SK-N-SH (cell line): ENCODE measurements around the gene GALNT17. TPM values are rescaled to one million over a fixed set of nuclear protein-coding genes. Genes with fewer than 3 reads are reported as not detected.

Experiments
- CTCF ChIA-PET: fragments of 300-600, 350-600 bp; formaldehyde crosslinking; extraction: SDS; loops from one replicate; lab custom pipeline; 2021; lab: Yijun Ruan, JAX
- POLR2A ChIA-PET: fragments of 350-600 bp; sonication (Branson Sonifier 250); formaldehyde crosslinking; extraction: SDS; loops from one replicate; lab custom pipeline; 2020; ENCODE audit warnings: antibody characterized with exemption, inconsistent platforms; lab: Yijun Ruan, JAX
- DNase-seq: peaks from one replicate; pipeline ENCODE4 v3.0.0; 2012
- H2AFZ ChIP-seq: fragments of 200-600 bp; sonication (generic); 2 replicates; pipeline ENCODE4 v1.8.1; 2016; ENCODE audit warnings: antibody characterized with exemption, mild to moderate bottlenecking, low read depth
- H3F3A ChIP-seq: fragments of 200-600 bp; sonication (generic); replicated peaks from 2 replicates; pipeline ENCODE3; 2016; ENCODE audit warnings: antibody characterized with exemption, mild to moderate bottlenecking; ENCODE audit not compliant: insufficient read depth
- H3K27ac ChIP-seq, 2 experiments: fragments of 200-500 bp in 1 of 2; fragments of 200-600 bp in 1 of 2; sonication (Bioruptor generic) in 1 of 2; sonication (generic), shearing (Covaris generic) in 1 of 2; 2 replicates each; pipeline versions ENCODE4 v1.5.1 to v1.6.1; 2014 to 2016; ENCODE audit warnings: low read depth in 2 of 2, inconsistent platforms in 1 of 2, low read length in 1 of 2, mild to moderate bottlenecking in 1 of 2, mixed read lengths in 1 of 2
- H3K27me3 ChIP-seq: fragments of 200-600 bp; sonication (generic), shearing (Covaris generic); 2 replicates; pipeline ENCODE4 v1.6.1; 2016; ENCODE audit warnings: mixed run types; ENCODE audit not compliant: insufficient read depth
- H3K36me3 ChIP-seq, 2 experiments: fragments of 200-500 bp in 1 of 2; fragments of 200-600 bp in 1 of 2; sonication (Bioruptor generic) in 1 of 2; sonication (generic) in 1 of 2; replicated peaks in 1 of 2; 2 replicates each; pipeline versions ENCODE3 to v1.5.1; 2014 to 2016; ENCODE audit warnings: low read length in 1 of 2, mild to moderate bottlenecking in 1 of 2; ENCODE audit not compliant: insufficient read depth in 2 of 2, control insufficient read depth in 1 of 2
- H3K4me1 ChIP-seq, 2 experiments: fragments of 200-500 bp in 1 of 2; fragments of 200-600 bp in 1 of 2; sonication (Bioruptor generic) in 1 of 2; sonication (generic), shearing (Covaris generic) in 1 of 2; 2 replicates each; pipeline versions ENCODE4 v1.5.1 to v1.6.1; 2014 to 2016; ENCODE audit warnings: low read depth in 1 of 2, low read length in 1 of 2, mixed run types in 1 of 2; ENCODE audit not compliant: insufficient read depth in 2 of 2, control insufficient read depth in 1 of 2
- H3K4me2 ChIP-seq: fragments of 200-600 bp; sonication (generic), shearing (Covaris generic); 2 replicates; pipeline ENCODE4 v1.6.1; 2017; ENCODE audit warnings: mixed run types
- H3K4me3 ChIP-seq, 2 experiments: fragments of 200-500 bp in 1 of 2; fragments of 200-600 bp in 1 of 2; sonication (Bioruptor generic) in 1 of 2; sonication (generic), shearing (Covaris generic) in 1 of 2; 2 replicates each; pipeline versions ENCODE4 v1.5.1 to v1.8.1; 2014 to 2016; ENCODE audit warnings: low read depth in 2 of 2, inconsistent platforms in 1 of 2, low read length in 1 of 2, mild to moderate bottlenecking in 1 of 2, mixed read lengths in 1 of 2, moderate library complexity in 1 of 2
- H3K79me2 ChIP-seq: fragments of 200-600 bp; sonication (generic); 2 replicates; pipeline ENCODE4 v1.8.1; 2017; ENCODE audit warnings: mild to moderate bottlenecking; ENCODE audit not compliant: insufficient read depth
- H3K9ac ChIP-seq: fragments of 200-600 bp; sonication (generic); 2 replicates; pipeline ENCODE4 v1.6.1; 2017; ENCODE audit warnings: mixed run types
- H3K9me2 ChIP-seq: fragments of 200-600 bp; sonication (generic); 2 replicates; pipeline ENCODE4 v1.6.1; 2017; ENCODE audit warnings: mixed run types
- H3K9me3 ChIP-seq: fragments of 200-600 bp; sonication (generic); 2 replicates; pipeline ENCODE4 v1.6.1; 2017; ENCODE audit warnings: mixed run types, mild to moderate bottlenecking, moderate library complexity
- H4K20me1 ChIP-seq: fragments of 200-600 bp; sonication (generic); 2 replicates; pipeline ENCODE4 v1.6.1; 2017; ENCODE audit warnings: mild to moderate bottlenecking, mixed run types; ENCODE audit not compliant: insufficient read depth
- ELF1 ChIP-seq: IDR thresholded peaks from 2 replicates; pipeline ENCODE4 v1.4.0; 2012
- EP300 ChIP-seq, 2 experiments: IDR thresholded peaks; 2 replicates each; pipeline versions ENCODE4 v1.4.0 to v1.6.1; 2012; ENCODE audit warnings: borderline replicate concordance in 1 of 2, low read depth in 1 of 2, low read length in 1 of 2
- EZH2phosphoT487 ChIP-seq: fragments of 200-600 bp; sonication (generic); IDR thresholded peaks from 2 replicates; pipeline ENCODE4 v1.6.1; 2017; ENCODE audit warnings: low read depth, mixed run types, mild to moderate bottlenecking, antibody characterized with exemption, moderate library complexity, borderline replicate concordance
- FOXJ3 ChIP-seq: sonication (generic); formaldehyde crosslinking; IDR thresholded peaks from 2 replicates; pipeline ENCODE4 v1.5.1; 2020; ENCODE audit warnings: mild to moderate bottlenecking, missing genetic modification reagents
- GATA2 ChIP-seq: sonication (generic); formaldehyde crosslinking; IDR thresholded peaks from 2 replicates; pipeline ENCODE4 v1.5.0; 2020; ENCODE audit warnings: mild to moderate bottlenecking, missing genetic modification reagents
- IRF3 ChIP-seq: fragments of 150-350 bp; IDR thresholded peaks from 2 replicates; pipeline ENCODE4 v1.6.1; 2016; ENCODE audit warnings: mild to moderate bottlenecking, low read depth, low read length
- POLR2AphosphoS5 ChIP-seq: IDR thresholded peaks from 2 replicates; pipeline ENCODE4 v1.6.1; 2012; ENCODE audit warnings: low read depth, low read length
- RAD21 ChIP-seq: IDR thresholded peaks from 2 replicates; pipeline ENCODE4 v1.6.1; 2012; ENCODE audit warnings: mild to moderate bottlenecking, low read length
- RCOR1 ChIP-seq: fragments of 150-350 bp; IDR thresholded peaks from 2 replicates; pipeline ENCODE4 v1.6.1; 2017; ENCODE audit warnings: antibody characterized with exemption, low read length
- RXRA ChIP-seq: IDR thresholded peaks from 2 replicates; pipeline ENCODE4 v1.4.0; 2012; ENCODE audit warnings: low read depth, mild to moderate bottlenecking, borderline replicate concordance
- SMC3 ChIP-seq: IDR thresholded peaks from 2 replicates; pipeline ENCODE4 v1.6.1; 2012; ENCODE audit warnings: low read depth, low read length, improper control_type of control experiment
- TAF1 ChIP-seq: IDR thresholded peaks from 2 replicates; pipeline ENCODE4 v1.6.1; 2012; ENCODE audit warnings: low read depth, mild to moderate bottlenecking, low read length, moderate library complexity, borderline replicate concordance
- TCF12 ChIP-seq: IDR thresholded peaks from 2 replicates; pipeline ENCODE4 v1.4.0; 2012
- TEAD4 ChIP-seq: IDR thresholded peaks from 2 replicates; pipeline ENCODE4 v1.4.0; 2012; ENCODE audit warnings: mild to moderate bottlenecking, borderline replicate concordance; ENCODE audit not compliant: insufficient read depth
- YY1 ChIP-seq: IDR thresholded peaks from 2 replicates; pipeline ENCODE4 v1.4.0; 2012; ENCODE audit warnings: low read depth, mild to moderate bottlenecking
- WGBS: methylation state at CpG from one replicate; pipeline ENCODE4 v1.1.6; 2017; ENCODE audit warnings: low lambda C conversion rate; 5-methylcytosine and 5-hydroxymethylcytosine counted together
- polyA plus RNA-seq, 3 experiments: library from polyadenylated mRNA; depleted of rRNA; stranded (reverse); fragments of >200 nt; gene quantifications; 2 replicates each; pipeline ENCODE4 v1.2.3, GENCODE V29; 2012
- TF ChIP-seq, protein P1 (sequence below): IDR thresholded peaks from 2 replicates; pipeline ENCODE4 v1.4.0; 2012; ENCODE audit warnings: low read depth, borderline replicate concordance
- TF ChIP-seq, protein P2 (sequence below): fragments of 150-350 bp; IDR thresholded peaks from 2 replicates; pipeline ENCODE4 v1.6.1; 2017; ENCODE audit warnings: antibody characterized with exemption, low read length, low read depth, borderline replicate concordance

Gene GALNT17
- polyA plus RNA-seq, 1 of the 3 experiments (the other 2 are of a cell fraction), result not detected

DNA sequence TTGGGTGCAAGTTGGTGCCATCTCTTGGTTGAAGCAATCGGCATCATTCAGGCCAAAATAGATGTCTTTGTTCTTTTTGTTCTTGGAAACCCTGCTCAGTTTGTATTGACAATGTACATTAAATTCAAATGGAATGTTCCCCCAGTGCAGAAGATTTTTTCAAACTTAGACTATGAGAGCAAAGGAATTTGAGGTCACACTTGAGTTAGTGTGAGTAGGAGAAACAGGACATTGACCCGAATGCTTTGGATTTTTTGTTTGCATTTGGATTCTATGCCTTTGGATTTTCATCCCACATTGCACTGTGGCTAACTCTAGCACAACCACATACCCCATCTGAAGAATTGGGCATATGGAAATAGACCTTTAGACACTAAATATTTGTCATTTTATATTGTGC lies 480.0 kb downstream of the GALNT17 start:
- H3K4me1 ChIP-seq, result no peaks in the 10 kb centered on the region
- POLR2A ChIA-PET, result no interaction called here
- H3K27ac ChIP-seq, result no peak overlapping the region
- no peak overlapping the region for H3K9ac ChIP-seq
- no peaks in the 10 kb centered on the region for H3K36me3 ChIP-seq
- no peaks in the 10 kb centered on the region for H4K20me1 ChIP-seq
- H3K4me2 ChIP-seq, result no peak overlapping the region
- H3K9me3 ChIP-seq, result no peaks in the 10 kb centered on the region; the same call in 1 of the 2 replicates
- no peaks in the 10 kb centered on the region for H3K9me2 ChIP-seq
- H3F3A ChIP-seq, result no peaks in the 10 kb centered on the region
- H3K27me3 ChIP-seq, result no peaks in the 10 kb centered on the region
- WGBS, result 38% methylated on average over 2 of the region's 2 CpGs
- TF ChIP-seq RCOR1 (no peak), YY1 (no peak), RAD21 (no peak), ELF1 (no peak), TEAD4 (no peak), IRF3 (no peak), RXRA (no peak), GATA2 (no peak), TCF12 (no peak), FOXJ3 (no peak), SMC3 (no peak), POLR2AphosphoS5 (no peak), TAF1 (no peak), EP300 (IDR thresholded peaks at IDR 0.05; ENCODE audit: borderline replicate concordance in 1 of 2, low read depth in 1 of 2, low read length in 1 of 2) (no peak), EZH2phosphoT487 (no peak)
- TF ChIP-seq, protein P1, sequence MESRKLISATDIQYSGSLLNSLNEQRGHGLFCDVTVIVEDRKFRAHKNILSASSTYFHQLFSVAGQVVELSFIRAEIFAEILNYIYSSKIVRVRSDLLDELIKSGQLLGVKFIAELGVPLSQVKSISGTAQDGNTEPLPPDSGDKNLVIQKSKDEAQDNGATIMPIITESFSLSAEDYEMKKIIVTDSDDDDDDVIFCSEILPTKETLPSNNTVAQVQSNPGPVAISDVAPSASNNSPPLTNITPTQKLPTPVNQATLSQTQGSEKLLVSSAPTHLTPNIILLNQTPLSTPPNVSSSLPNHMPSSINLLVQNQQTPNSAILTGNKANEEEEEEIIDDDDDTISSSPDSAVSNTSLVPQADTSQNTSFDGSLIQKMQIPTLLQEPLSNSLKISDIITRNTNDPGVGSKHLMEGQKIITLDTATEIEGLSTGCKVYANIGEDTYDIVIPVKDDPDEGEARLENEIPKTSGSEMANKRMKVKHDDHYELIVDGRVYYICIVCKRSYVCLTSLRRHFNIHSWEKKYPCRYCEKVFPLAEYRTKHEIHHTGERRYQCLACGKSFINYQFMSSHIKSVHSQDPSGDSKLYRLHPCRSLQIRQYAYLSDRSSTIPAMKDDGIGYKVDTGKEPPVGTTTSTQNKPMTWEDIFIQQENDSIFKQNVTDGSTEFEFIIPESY, result no peak
- TF ChIP-seq, protein P2, sequence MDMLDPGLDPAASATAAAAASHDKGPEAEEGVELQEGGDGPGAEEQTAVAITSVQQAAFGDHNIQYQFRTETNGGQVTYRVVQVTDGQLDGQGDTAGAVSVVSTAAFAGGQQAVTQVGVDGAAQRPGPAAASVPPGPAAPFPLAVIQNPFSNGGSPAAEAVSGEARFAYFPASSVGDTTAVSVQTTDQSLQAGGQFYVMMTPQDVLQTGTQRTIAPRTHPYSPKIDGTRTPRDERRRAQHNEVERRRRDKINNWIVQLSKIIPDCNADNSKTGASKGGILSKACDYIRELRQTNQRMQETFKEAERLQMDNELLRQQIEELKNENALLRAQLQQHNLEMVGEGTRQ, result no peak
- no peak overlapping the region for H3K4me3 ChIP-seq
- DNase-seq, result no peak
- H3K79me2 ChIP-seq, result no peaks in the 10 kb centered on the region
- no peak overlapping the region for H2AFZ ChIP-seq
- CTCF ChIA-PET, result no interaction called here
